CMK (cell line): ENCODE results near the gene MT1A.
"Not testable (repeated sequence)": the region's sequence is repeated elsewhere in the genome, so short reads cannot be mapped to it uniquely, and the experiment has no call there.

Experiments used
- DNase-seq: peaks from one replicate; pipeline ENCODE4 v3.0.0-alpha.2; 2010; ENCODE audit warnings: low read depth

Gene MT1A

DNA sequence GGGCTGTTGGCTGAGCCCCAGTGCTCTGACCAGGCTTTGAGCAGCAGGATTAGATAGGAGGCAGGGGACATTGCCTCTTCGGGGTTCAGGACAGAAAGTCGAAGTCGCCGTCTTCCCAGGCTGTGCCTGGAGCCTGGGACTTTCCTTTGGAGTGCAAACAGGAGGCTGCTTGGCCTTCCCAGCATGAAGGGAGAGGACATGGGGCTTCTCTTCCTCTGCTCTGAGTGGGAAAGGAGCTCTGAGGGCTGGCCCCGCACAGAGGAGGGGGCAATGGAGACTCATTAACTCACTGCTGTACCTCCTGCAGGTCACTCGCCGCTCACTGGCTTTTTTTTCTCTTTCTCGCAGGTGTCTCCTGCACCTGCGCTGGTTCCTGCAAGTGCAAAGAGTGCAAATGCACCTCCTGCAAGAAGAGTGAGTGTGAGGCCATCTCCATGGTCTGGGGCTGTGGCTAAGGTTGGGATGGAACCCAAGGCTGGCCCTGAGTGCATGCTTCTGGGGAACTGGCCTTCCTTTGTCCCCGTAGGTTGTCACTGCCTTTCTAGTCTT lies 19.9 kb downstream of the MT1A start:
- no peak for DNase-seq

DNA sequence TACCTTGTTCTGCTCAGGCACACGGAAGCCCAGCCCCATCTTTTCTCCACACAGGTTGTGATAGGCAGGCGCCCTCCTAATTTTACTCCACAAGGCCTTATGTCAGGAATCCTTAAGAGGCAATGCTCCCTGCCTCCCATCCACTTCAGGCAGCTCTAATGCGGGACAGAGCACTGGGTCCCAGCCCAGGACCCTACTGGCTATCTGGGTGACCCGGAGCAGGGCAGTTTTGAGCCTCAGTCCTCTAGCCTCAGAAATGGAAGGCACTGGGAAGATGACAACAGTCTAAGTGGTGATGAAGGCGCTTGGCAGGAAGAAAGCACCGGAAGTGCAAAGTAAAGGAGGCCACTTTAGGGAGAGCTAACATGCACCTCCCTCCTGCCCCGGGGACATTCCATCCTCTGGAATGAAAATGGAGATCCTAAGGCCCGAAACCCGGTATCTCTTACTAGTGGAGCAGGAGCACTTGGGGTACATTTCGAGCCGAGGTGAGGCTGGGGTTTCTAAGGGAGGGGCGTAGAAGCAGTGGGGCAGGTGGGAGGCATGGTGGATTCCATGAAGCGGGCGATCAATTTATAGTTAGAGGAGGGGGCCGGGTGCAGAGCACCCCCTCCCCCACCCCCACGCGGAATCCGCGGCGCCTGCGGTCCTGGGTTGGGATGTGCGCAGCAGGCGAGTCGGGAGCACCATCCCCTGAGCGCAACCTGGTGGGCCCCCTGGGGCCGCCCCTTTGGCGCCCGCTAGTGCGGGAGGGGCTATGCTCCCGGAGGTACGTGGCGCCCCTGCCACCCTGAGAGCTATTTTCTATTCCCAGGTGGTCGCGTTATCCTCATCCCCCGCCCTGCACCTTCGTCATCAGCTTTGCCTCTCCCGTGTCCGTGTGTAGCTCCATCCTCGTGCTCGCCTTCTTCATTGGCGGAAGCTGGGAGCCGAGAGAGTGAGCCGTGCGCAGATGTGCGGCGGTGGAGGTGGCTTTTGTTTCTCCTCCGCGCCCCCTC lies 24.2 kb downstream of the MT1A start:
- no peak for DNase-seq

GRCh38 chr16:56664506-56664905 lies 26.0 kb downstream of the MT1A start:
- DNase-seq = no peak

DNA sequence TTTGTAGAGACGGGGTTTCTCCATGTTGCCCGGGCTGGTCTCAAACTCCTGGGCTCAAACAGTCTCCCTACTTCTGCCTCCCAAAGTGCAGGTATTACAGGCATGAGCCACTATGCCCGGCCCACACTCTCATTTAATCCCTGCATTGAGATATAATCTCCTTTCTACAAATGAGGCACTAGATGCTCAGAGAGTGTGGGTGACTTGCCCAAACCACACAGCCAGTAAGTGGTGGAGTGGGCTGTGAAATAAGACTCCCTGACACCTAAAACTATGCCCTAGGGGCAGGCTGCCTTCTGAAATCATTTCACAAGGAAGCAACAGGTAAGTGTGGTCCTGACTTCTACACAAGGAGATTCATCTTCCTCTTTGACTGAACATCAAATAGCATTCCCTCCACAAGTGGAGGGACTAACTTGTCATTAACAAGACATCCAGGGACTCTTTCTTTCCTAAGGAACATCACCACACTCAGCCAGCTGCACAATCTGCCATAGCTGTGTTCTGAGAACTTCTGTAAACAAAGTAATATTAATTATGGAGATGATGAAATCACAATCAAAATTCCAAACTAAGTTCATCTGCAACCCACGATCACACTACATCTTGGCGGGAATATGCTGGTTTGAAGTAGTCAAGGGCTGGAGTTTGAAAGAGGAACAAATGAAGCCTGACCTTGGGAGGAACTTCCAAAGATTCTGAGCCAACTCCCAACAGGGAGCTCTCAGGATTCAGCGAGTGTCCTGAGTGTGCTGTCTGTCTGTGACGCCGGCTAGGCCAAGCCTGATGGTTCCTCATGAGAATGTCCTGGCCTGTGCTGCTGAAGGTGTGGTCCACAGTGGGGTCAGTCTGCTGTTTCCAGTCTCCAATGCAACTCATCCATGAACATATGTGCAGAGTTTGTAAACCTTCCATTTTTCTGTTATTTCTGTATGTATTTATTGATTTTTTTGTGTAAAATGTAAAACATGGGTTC lies 27.1 kb downstream of the MT1A start:
- DNase-seq = not testable (repeated sequence)

GRCh38 chr16:56667581-56668571 lies 29.4 kb downstream of the MT1A start, which contains the start of gene MT1G:
MT1G (minus strand) TSS chr16:56668065; CDS start chr16:56667993, 72 bp downstream.
- DNase-seq = no peak

GRCh38 chr16:56669005-56669839 lies 30.8 kb downstream of the MT1A start, which contains the start of gene MT1H:
MT1H (plus strand) TSS chr16:56669814; CDS start chr16:56669885, 71 bp downstream.
- DNase-seq = no peak

DNA sequence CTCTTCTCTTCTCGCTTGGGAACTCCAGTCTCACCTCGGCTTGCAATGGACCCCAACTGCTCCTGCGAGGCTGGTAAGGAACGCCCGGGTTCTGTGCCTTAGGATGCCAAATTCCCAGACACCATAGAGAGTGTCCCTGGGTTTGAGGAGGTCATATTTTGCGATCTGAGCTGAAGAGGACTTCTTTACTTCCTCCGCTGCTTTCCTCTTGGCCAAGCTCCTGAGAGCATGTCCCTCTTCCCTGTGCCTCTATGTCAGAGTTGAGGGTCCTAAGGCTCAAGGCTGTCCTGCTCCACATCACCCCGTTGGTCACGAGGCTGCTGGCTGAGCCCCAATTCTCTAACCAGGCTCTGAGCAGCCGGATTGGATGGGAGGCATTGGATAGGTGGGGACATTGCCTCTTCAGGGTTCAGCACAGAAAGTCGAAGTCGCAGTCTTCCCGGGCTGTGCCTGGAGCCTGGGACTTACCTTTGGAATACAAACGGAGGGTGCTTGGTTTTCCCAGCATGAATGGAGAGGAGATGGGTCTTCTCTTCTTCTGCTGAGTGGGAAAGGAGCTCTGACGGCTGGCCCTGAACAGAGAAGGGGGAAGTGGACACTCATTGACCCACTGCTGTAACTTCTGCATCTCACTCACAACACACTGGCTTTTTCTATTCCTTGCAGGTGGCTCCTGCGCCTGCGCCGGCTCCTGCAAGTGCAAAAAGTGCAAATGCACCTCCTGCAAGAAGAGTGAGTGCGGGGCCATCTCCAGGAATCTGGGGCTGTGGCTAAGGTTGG lies 31.6 kb downstream of the MT1A start:
- DNase-seq = no peak

- no peak for DNase-seq
Observed at GRCh38 chr16:56670620-56670934, 32.1 kb downstream of the MT1A start.

DNA sequence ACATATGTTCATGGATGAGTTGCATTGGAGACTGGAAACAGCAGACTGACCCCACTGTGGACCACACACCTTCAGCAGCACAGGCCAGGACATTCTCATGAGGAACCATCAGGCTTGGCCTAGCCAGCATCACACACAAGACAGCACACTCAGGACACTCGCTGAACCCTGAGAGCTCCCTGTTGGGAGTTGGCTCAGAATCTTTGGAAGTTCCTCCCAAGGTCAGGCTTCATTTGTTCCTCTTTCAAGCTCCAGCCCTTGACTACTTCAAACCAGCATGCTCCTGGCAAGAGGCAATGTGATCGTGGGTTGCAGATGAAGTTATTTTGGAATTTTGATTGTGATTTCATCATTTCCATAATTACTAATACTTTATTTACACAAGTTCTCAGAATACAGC lies 33.2 kb downstream of the MT1A start:
- DNase-seq = not testable (repeated sequence)

GRCh38 chr16:56672171-56672570 lies 33.7 kb downstream of the MT1A start:
- not testable (repeated sequence) for DNase-seq

- DNase-seq = no peak
Observed at GRCh38 chr16:56672761-56673536, 34.5 kb downstream of the MT1A start.

DNA sequence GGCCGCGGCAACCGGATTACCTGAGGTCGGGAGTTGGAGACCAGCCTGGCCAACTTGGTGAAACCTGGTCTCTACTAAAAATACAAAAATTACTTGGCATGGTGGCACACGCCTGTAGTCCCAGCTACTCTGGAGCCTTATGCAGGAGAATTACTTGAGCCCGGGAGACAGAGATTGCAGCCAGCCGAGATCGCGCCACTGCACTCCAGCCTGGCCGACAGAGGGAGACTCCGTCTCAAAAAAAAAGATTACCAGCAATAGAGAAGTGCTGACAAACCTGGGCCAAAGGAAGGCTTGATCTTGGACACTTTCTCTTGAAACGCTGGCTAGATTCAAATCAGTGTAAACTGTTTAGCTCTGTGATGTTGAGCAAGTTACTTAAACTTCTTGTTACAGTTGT lies 35.5 kb downstream of the MT1A start:
- DNase-seq = no peak

DNA sequence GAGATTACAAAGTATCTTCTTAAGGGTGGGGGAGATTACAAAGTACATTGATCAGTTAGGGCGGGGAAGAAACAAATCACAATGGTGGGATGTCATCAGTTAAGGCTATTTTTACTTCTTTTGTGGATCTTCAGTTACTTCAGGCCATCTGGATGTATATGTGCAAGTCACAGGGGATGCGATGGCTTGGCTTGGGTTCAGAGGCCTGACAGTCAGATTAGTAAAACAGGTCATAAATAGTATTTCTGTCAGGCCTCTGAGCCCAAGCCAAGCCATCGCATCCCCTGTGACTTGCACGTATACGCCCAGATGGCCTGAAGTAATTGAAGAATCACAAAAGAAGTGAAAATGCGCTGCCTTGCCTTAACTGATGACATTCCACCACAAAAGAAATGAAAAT lies 36.1 kb downstream of the MT1A start:
- not testable (repeated sequence) for DNase-seq

GRCh38 chr16:56675685-56676210 lies 37.3 kb downstream of the MT1A start:
- no peak for DNase-seq

- no peak for DNase-seq
Observed at GRCh38 chr16:56677474-56677873, 39.0 kb downstream of the MT1A start.

DNA sequence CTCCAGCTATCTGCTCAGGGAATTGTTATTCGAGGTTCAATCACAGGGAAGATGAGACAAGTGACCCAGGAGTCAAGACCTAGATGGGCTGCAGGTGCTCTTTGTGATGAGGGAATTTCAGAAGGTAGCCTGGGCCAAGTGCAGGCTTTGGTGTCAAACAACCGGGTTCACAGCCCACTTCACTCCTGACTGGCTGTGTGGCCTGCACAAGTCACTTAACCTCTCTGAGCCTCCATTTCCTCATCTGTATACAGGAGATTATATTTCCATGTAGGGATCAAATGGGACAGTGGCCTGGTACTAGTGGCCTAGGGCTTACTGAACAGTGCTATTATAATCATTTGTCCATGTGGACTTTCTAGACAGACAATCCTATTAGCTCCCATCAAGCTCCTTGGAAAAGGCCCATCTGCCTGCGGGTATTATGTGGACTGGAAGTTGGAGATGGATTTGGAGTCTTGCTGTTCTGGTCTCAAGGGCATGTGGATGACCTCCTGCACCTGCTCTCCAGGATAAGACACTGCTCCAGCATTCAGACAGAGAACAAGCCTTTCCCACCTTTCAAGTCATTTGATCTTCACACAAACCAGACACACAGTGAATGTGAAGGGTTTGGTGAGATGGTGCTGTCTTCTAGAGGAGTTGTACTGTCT lies 40.7 kb downstream of the MT1A start:
- DNase-seq = no peak

DNA sequence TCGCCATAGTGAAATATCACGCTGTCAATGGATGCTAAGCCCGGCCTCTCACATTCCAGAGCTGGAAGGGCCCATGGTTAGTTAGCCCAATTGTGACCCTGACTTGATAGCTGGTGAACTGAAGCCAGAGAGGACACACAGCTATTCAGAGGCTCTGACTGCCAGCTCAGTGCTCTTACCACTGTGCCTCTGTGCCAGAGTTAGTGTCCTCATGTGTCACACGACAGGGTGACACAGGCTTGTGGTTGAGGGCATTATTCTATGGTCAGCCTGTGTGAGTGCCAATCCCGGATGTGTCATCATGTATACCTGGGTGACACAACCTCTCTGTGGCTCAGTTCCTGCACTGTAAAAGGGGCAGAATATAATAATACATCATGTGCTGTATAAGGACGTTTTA lies 41.4 kb downstream of the MT1A start:
- no peak for DNase-seq
